ENCODE measurements around the gene SF1. TPM values are rescaled to one million over a fixed set of nuclear protein-coding genes. Genes with fewer than 3 reads are reported as not detected.

The SF1 gene
- total RNA-seq, 1 experiment from 2014 or later: 151 TPM

DNA sequence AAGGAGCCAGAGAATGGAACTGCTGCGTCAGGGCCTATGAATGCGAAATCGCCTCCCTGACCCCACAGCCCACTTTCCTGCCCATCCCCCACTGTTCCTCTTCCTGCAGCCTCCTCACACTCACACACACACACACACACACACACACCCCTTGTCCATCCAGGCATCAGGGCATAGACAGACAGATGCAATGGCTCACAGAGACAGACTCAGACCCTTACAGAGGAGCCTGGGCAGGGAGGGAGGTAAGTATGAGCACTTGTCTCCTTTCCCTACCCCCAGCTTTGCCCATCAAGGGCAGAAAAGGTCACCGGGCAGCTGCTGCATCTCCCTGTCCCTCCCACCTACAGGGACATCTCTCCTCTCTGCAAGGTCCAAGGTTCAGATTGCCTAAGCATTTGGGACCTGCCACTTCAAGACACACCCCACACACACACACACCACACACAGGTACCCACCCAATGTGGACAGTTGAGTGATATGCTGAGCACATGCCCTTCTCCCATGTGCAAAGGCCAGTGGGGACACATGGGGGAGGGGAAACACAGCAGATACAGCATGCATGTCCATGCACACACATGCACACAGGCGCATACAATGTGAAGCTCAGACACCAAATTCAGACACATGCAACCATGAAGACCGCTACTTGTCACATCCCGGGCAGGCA lies 53.3 kb downstream of the SF1 start:
- DNase-seq (ENCODE audit: low read depth): no peak

DNA sequence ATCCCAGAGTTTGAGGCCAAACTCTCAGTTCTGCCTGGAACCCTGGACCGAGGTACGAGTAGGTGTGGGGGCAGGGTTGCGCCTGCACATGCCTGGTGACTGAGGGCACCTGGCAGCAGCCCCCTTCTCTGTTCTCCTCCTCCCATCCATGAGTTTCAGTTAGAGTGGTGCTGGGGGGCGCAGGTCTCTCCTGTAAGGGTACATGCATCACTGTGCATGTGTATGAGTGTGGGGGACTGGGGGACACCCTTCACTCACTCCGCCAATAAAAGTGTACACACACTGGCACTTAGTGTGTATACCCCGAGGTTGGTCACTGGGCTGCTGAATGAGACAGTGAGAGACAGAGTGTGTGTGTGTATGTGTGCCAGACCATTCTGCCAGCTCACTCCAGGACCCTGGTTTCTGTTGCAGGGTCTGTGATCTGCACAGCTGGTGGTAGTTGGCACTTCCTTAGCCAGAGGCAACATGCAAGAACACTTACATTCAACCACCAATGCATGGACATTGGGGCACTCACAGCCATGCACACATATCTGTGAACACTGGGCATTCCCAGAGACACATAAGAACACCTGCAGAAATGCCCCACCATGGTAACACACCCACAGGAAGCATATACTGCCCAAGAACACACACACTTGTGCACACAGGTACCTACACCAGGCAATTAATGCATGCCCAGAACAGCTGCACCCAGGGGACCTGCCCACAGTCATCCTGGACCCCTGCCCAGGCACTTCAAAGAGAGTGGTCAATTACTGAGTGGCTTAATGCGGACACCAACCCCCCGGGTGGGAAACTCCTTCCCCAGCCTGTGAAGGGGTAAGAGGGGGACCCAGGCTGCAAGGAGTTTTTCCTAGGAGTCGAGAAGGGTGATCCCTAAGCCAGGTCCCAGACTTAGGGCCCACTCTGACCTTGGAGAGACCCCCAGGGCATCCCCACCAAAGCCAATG lies 54.2 kb downstream of the SF1 start:
- no peak for DNase-seq (ENCODE audit: low read depth)

DNA sequence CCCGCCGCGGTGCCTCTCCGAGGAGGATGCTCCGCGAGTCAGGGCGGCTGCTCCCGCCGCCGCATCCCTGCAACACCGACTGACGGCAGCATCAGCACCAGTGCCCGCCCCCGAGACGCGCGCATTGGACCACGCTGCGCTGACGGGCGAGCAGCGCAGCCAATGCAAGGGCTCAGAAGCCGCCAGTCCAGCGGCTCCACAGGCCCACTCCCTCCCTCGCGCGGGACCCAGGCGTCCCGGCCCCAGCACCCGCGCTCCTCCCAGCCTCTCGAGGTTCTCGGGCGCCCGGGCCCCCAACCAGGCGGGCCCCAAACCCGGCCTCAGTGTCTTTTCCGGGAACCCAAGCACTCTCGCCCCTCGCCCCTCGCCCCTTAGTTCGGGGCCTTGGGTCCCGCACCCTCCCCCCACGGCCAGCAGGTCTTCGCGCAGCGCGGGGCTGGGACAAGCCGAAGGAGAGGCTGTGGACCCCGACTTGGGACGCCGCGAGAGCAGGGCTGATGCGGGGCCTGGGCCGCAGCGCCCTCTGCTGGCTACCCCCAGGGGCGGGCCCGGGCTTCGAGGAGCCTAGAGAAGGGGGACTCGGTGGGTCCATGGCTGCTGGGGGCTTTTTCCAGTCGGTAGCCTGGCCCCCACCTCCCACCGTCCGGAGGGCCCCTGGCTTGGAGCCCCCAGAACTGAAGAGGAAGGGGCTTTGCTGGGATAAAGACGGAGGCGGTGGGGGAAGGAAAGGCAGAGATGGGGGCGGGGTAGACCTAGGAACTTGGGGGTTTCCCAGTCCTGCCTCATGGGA lies 55.0 kb downstream of the SF1 start, which contains the start of gene NRXN2:
Gene NRXN2, minus strand, starts transcription at position 81 of the 790 bp plus-strand sequence. CDS start 9,498 bp downstream, outside the sequence.
- peak; percentile 89 for DNase-seq (ENCODE audit: low read depth)

DNA sequence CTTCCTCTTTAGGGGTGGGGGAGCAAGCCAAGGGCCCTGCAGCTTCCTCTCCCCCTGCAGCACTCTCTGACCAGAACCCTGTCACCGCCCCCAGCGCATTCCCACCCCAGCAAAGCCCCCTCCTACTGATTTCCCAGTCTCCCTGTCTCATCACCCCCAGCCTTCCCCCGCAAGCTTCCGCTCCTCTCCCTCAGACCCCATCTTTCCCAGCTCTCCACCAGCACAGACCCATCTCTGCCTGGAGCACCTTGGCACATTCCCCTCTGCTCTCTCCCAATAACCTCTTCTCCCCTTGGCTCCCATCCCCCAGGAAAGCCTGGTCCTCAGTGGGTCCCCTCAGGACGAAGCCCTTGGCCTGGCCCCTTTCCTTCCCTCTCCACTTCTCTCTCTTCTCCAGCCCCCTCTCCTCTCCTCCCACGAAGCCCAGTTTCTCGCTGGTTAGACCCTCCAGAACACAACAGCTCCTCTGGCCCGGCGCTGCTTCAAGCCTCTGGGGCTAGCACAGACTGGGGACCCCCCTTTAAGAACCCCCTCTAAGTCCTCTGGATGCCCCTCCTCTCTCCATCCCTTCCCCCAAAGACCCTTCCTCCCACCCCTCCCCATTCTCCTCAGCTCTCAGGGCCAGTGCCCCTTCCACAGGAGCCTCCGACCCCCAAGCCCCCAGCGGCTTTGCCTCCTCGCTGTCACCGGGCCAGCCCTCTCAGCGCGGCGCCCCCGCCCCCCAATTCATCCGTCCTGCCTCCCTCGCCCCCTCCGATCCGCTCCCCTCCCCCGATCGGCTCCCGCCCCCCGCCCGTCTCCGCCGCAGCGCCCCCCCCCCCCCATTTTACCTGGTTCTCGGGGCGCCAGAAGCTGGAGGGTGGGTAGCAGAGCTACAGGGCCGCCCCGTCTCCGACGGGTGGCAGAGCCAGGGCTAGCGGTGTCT lies 55.9 kb downstream of the SF1 start:
- no peak for DNase-seq (ENCODE audit: low read depth)

DNA sequence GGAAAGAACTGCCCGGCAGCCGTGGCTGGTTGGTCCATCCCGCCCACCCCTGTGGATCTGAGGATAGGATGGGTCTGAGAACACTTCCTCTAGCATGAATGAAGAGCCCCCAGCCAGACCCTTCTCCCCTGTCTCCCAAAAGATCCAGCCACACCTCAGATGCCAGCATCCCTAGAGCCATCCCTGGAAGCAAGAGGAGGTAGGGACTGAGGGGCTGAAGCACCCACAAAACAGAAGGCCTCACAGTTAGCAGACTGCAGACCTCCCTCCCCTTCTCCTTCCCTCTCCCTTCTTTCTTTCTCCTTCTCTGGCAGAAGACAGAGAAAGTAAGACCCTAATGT lies 57.0 kb downstream of the SF1 start:
- DNase-seq (ENCODE audit: low read depth): no peak

DNA sequence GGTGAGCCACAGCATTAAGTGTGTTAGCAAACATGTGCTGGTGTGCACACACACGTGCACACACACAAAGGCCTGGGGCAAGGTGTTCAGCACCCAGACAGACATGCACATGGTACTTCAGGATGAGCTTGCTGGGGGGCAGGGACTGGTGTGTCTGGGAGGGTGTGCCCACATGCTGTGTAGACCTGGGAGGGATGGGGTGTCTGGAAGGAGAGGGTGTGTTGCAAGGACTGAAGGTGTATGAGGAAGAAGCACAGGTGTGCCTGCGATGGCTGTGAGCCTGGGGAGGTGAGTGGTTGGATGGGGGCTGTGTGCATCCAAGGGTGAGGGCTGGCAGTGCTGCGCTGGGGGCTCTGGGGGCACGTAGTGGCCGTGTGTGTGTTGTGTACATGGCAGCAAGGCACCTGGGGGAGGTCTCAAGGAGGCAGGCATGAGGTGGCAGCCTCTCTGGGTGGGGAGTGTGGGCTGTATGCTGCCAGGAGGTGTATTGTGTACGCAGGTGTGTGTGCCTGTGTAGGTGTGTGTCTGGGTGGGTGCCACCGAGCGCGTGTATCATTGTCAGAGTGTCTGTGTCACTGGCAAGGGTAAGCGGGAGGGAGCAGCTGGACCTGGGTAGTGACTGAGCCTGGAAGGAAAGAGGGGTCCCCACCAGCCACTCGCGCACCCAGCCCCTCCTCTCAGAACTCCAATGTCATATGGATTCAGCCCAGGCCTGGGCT lies 57.5 kb downstream of the SF1 start:
- DNase-seq (ENCODE audit: low read depth): no peak

DNA sequence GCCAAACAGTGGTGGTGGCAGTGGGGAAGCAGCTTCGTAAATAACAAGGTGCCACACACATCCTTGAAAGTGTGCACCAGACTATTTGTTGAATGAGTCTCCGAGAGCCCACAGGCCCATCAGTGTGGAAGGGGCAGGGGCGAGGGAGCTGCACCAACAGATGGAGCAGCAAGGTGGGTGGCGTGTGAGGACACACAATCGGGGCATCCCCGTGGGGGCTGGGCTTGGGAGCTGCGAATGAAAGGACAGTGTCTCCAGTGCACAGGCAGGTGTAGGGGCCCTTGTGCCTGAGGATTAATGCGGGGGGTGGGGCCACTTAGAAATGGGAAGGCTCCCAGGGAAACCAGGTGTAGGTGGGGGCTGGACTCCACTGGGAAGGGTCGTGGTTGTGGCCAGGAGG lies 58.2 kb downstream of the SF1 start:
- DNase-seq (ENCODE audit: low read depth): no peak

DNA sequence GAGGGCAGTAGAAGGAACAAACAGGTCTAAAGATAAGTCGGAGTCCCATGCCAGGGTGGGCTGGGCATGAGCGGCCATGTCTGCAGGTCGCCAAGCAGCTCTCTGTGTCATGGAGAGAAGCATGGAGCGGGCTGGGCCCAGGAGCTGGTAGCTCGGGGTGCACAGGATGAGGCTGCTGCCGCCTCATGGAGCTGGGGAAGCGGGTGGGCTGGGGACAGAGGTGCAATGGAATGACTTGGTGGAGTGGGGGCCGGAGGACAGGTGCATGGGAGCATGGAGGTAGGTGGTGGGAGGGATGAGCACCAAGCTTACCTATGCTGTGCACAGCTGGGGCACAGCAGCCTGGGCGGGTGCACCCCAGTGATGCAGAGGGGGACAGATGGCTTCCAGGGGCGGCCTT lies 58.9 kb downstream of the SF1 start:
- DNase-seq (ENCODE audit: low read depth): no peak

DNA sequence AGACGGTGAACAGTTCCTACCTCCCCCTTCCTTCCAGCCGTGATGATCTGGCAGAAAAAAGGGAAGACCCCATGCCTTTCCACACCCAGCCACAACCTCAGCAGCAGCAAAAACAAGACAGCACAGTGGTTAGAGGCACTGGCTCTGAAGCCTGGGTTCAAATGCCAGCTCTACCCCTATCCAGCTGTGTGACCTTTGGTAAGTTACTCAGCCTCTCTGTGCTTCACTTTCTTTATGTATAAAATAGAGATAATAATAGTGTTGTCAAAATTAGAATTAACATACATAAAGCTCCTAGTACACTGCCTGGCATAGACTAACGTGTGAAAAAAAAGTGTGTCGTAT lies 59.6 kb downstream of the SF1 start:
- no peak for DNase-seq (ENCODE audit: low read depth)

DNA sequence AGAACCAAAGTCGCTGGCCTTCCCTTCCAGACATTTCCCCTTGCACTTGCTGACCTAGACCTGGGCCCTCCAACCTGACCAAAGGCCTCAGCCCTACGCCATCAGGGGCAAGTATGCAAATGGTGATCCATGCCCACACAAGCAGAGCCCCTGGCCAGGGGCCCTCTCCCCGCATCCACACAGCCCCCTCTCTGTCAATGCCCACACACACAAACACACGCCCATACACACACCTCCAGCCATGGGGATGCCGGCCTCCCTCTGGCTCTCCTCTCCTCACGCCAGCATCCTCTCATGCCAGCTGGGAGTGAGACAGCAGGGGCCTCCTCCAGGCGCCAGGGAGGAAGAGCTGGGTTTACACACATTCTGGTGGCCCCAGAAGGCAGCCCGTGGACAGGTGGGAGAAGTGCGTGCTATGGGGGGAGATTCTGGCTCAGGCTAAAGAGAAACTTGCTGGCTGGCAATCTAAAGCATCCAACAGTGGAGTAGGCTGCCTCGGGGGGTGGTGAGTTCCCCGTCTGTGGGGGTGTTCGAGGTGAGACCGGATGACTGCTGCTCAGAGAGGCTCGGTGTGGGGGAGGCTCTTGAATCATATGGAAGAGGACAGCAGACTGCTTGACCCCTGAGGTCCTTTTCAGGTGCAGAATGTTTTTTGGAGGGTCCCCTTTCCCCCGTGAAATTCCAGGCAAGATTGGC lies 60.1 kb downstream of the SF1 start:
- no peak for DNase-seq (ENCODE audit: low read depth)

DNA sequence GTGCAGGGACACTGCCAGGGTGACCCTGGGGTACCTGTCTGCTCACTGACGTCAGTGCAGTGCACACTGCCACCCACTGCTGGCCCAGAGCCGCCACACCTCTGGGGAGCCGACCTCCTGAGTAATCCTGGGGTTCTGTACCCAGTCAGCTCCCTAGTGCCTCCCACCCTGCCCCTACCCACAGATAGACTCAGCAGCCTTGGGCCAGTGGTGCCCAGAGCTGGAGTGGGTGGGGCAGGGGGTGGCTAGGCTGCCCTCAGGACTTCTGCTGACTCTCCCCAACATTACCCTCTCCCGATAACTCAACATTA lies 61.1 kb downstream of the SF1 start:
- DNase-seq (ENCODE audit: low read depth): no peak

DNA sequence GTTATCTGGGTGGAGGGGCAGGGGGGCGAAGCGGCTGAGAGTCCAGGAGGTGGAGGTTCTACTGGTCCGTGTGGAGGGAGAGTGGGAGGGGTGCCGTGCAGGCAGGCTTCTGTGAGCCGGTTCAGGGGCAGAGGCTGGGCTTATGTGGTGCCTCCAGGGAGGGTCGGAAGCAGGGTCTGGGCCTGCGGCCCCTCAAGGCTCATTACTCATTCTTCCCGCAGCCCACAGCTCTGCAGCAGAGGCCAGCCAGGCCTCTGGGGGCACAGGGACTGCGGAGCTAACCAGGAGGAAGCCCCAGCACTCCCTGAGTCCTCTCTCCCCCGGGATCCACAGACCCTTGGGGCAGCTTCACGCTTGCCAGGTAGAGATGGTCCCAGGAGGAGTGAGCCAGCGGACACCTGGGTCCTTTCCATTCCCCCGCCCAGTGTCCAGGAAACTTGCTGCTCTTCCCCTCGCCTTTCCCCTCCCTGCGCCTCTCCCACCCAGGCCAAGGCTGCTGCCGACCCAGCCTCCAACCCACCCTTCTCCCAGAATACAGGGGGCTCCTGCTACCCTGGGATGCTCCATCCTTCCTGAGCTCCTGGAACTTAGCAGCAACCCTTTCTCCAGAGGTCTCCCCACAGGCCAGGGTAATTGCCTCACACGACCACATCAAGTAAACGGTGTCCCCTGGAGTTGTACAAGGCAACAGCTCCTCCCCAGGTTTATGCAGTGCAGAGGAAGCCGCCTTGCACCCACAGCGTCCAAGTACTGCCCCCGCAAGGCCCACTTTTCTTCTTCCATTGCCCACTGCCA lies 61.7 kb downstream of the SF1 start:
- peak; percentile 46 for DNase-seq (ENCODE audit: low read depth)

DNA sequence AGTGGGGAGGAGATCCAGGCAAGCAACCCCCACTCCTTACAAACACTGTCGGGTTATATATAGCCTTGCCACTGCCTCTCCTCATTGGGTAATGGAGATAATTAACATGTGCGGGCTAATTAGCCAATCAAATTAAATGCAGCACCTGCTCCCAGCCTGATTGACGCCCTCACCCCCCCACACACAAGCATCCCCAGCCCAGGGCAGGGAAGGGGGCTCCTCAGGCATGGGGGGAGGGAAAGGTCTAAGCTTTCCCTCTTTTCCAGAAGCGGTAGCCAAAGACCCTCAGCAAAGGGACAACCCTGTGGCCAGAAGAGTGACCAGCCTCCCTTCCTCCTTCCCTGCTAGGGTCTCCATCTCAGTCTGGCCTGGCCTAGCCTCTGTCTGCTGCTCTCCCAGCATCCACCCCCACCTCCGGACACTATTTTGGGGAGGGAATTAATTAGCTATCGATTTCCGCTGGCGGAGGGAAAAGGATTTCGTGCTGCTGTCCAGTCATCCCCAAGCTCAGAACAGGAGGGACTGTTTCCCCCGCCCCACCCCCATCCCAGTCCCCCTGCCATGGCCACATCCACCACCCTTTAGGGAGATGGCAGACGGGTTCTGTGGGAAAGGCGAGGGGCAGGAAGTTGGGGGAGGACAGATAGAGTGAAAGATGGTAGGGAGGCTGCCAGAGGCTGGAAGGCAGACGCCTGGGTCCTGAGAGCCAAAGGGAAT lies 62.4 kb downstream of the SF1 start:
- no peak for DNase-seq (ENCODE audit: low read depth)

DNA sequence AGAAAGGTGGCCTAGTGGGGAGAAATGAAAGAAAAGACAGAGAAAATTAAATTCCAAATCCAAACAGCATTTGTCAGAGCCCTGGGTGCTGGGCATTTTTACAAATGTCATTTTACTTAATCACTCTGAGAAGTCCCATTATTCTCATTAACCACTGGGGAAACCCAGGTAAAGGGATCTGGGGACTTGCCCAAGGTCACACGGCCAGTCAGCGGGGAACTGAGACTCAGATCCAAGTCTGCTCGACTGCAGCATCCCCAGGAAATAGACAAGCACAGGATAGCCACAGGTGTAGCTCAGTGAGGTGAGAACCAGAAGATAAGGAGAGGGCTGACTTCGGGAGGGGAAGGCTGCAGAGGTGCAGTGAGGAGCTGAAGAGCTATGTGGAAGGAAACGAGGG lies 63.2 kb downstream of the SF1 start:
- DNase-seq (ENCODE audit: low read depth): no peak

DNA sequence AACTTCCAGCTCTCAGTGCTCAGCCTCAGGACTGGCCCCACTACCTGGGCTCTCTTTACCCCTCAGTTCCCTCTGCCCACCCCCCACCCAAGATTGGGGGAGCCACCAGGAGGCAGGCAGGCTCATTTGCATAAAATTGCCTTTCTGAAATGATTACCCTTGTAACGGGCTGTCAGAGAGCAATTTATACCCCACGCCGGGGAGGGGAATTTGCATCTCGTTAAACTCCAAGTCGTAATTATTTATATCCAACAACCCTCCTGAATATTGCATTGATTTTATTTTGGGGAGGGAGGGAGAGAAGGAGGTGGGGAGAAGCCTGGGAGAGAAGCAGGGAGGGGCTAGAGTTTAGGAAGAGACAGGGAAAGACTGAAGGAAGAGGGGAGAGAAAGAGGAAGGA lies 63.7 kb downstream of the SF1 start:
- no peak for DNase-seq (ENCODE audit: low read depth)

All from Daoy (cell line).